ENCODE measurements around the gene KIRREL1.

Gene KIRREL1

DNA sequence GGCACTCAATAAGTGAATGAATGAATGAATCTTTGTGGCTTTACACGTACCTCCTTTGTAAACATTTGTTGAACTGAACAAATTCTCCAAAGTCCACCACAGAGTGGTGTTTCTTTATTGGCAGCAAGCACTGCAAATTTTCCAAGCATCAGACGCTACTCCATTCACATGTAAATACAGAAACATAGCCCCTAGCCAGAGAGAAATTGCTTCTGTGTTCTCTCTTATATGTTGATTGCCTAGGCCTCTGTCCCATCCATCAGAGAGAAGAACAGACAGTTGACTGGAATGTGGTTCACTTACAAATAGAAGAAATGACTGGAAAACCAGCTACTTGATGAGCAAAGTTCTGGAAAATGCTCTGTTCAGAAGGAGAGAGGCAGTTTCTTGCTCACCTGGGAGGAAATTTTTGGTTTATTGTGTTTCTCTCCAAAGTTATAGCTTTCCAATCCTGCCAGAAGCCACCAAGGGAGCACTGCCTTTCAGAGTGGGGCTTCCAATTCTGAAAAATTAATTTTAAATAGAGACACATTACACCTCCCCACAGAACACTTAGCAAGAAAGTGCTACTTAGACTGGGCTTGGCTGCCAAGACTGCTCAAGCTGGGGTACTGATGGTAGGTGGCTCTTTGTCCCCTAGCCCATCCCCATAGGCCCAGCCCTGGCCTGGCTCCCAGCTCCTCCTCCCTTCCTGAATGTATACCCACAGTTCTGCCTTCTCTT is 18.1 kb upstream of the KIRREL1 start:
- DNase-seq: no peak

DNA sequence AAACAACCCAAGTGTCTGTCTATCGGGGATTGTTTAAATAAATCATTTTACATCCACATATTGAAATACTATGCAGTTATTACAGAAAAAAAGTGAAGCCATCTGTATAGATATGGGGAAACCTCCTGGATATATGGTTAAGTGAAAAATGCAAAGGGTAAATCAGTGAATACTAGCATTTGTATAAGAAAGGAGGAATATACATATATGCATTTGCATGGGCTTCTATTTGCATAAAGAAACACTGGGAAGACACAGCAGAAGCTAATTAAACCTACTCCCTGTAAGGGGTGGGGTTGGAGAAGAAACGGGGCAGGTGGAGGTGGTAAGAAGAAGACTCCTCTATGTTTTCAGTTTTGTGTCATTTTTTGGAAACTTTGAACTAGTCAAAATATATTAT is 16.6 kb upstream of the KIRREL1 start:
- DNase-seq: no peak

DNA sequence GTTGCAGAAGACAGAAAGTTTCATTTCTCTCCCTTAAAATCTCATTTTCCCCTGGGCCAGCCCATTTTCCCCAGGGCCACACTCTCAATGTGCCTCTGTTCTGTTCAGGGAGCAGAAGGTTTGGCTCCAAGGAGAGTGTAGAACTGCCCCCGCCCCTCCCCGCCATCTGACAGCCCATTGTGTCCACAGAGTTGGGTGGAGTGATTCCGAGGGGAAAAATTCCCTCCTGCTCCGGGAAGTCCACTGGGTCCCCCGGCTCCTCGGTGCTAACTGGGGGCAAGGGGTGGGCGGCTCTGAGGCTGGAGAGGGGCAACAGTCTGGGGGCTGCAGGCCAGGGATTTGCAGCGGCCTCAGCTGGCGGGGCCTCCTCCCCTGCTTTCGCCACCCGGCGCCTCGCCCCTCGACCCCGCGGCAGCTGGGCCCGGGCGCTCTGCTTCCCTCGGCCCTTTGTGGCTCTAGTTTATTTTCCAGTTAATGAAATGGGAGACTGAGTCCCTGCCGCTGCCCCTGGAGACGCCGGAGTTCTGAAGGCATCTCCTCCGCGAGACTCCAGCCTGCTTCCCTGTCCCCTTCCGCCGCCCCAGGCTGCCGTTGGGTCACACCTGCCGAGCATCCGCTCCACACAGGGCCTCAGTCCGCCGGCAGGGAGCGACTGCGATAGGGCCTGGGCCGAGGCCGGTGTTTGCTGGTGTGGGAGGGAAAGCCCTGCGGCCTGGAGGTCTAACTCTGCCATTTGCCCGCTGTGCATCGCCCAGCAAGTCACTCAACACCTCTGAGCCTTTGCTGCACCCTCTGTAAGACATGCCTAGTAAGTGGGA is 14.7 kb upstream of the KIRREL1 start:
- DNase-seq: no peak

DNA sequence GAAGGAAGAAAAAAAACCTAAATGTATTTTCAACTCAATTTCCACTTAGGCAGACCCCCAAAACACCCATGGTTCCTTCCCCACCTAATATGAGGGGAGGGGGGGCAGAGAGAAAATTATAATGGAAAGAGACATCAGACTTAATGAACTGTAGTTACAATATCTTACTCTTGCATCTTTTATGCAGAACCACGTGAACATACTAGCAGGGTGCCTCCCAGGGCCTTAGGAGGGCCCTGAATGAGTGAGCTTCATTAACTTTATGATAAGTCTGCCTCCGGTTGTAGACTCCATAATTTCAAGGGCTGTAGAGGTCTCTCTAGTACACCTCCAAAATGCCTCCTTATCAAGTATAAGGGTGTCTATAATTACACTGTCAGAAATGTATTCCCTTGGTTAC is 11.3 kb upstream of the KIRREL1 start:
- no peak for DNase-seq

DNA sequence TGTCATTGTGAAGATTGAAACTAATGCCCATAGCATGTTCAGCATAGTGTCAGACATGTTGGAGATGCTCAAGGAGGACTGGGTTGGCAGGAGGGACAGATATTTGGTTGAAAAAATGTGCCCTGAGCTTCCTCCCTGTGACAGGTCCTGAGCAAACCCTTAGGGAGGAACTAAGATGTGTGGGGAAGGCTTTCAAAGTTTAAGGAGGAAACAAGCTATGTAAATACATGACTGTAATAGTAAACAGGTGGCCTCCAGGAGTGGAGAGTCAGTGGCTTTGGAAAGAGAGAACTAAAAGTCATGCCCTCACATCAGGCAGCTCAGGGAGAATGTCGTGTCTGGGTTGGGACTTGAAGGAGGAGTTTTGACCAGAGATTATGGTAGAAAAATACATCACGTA is 9.7 kb upstream of the KIRREL1 start:
- no peak for DNase-seq

DNA sequence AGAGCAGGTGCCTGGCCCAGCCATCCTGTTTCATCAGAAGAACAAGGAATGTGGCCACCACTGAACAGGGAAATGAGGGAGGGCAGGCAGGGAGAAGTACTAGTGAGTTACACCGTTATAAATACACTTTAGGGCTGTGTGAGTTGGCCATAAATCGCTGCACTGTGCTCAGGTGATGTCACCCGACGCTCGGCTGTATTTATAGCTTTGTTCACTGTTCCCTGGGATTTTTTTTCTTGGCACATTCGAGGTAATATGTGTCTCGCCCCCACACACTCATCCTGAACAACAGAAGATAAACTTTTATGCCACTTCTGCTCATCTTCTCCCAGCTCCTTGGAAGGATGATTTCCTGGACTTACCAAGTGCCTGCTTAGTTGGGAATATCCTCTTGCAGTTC is 9.0 kb upstream of the KIRREL1 start:
- no peak for DNase-seq

DNA sequence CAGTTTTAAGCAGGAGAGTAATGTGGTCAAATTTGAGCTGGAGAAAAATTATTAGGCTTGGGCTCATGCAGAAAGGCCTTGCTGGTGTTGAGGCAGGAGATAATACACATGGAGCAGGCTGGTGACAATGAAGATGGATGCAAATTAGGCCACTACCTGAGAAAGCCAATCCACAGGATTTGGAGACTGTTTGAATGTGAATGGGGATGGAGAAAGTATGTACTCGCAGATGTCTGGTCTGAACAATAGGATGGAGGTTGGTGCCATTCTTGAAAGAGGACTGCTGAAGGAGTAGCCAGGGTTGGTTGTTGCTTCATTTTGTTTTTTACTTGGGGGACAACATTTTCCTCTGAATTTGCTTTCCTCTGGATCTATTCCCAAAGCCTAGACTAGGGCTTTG is 8.0 kb upstream of the KIRREL1 start:
- DNase-seq: no peak

DNA sequence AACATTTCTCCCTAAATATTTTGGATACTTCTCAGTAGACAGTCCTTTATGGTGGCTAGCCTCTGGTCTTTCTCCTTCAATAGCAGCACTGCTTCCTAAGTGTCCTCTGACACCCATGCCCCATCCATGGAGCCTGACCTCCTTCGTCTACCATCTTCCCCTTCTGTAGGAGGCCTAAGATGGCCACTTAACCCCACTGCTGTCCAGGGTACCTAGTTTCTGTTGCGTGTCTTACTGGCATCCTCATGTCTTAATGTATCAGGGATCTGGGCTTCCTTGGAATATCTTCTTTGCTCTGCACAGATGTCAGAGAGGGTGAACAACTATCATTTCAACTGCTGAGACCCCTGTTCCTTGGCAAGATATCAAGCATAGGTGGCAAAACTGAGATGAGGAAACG is 5.4 kb upstream of the KIRREL1 start:
- DNase-seq: no peak

DNA sequence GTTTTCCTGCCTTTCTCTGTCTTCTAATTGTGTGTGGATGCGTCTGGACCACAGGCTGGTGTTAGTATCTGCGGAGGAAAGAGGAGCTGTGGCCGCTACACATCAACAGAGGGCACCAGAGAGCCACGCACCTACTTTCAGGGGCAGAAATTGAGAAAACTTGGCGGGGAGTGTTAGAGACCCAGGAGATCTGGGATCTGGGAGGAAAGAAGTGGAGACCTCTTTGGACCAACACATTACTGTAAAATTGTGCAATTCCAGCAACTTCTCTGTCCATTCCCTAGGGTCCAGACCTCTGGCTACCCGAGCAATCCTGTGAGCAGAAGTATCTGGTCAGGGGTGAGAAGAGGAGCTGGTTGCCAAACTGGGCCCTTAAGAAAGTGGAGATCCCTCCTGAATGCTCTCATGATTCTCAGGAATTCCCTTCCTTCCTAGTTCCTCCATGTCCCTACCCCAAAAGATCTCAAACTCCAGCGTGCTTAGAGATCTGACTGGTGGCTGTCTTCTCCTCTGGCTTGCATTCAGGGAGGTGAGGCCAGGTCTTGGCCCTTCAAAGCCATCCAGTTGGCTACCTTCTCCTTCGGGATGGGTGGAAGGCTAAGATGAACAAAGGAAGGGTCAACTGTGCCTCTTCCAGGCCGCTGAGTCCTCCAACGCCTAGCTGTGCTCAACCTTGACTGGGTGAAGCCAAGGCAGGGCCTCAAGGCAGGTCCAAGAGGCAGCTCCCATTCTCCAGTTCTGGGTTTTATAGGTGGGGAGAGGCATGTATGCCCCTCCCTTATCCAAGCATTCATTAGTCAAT is 1.2 kb upstream of the KIRREL1 start:
- DNase-seq: peak; percentile 70

DNA sequence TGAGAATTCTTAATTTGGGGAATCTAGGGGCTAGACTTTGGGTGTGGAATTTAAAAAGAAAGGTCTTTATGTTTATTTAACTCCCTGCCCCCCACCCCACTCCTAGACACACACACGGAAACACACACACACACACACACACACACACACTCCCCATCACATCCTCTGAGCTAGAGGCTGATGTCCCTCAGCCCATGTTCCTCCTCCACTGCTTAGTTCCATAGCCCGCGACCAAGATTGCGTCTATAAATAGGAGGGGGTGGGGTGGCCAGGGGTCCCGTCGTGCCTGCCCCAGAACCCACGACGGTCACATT is 655 bp upstream of the KIRREL1 start:
- no peak for DNase-seq

DNA sequence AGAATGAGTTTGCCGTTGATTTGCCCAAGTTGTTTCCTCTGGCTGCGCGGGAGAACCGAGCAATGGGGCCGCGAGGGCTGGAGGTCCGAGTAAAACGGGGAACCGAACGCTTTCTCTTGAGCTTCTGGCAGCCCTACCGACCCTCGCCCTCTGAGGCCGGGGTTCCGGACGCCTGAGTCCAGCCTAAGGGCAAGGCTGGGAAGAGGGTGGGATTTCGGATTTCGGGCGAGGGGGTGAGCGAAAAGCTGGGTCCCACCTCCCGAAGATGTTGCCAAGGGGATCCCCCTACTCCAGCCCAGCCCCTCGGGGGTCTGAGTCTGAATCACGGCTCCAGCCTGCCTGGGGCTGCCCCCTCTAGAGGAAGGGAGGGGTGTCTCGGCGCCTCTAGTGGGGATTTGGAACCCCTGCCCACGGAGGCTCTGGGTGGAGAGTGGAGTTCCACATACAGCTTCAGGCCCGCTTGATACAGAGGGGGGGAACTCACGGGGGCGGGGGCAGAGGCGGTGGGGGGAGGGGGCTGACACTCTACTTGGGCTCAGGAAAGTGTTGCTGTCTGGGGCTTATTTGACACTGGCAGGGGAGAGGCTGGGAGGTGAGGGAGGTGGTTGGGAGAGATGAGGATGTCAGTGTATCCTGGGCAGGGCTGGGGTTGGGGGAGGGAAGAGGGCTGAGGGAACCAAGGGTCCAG is 617 bp downstream of the KIRREL1 start:
- no peak for DNase-seq

DNA sequence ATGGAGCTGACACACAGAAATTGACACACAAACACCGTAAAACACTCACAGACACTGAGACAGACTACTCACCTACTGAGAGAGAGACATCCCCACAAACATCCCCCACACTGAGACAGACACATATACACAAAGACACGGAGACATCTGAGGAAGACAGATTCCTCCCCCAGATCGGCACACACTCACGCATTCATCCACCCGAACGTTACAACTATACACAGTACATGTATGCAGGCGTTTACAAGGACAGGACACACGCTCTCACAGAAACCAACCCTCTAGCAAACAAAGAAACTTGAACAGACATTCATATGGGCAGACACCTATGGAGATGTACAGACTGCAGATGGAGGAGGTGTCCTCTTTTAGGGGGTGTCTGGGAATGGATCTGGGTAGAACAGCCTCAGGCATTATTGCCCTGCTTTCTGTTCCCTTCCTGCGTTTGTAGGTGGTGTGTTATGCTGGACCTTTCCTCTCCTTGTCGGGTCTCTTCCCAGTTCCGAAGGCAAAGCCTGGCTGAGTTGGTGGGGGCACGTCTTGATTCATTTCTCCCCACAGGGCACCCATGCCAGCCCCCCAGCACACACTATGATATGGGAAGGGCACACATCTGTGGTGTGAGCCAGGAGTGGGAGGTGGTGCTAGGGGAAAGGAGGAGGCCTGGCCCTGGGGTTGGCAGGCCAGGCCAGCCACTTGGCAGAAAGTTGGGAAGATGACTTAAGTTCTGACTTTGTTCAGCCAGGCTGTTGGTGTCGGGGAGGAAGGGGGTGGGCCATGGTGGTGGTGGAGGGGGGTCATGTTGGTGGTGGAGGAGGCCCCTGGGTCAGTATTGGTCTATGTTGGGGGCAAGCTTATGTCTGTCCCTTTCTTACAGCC is 1.5 kb downstream of the KIRREL1 start:
- DNase-seq: no peak

DNA sequence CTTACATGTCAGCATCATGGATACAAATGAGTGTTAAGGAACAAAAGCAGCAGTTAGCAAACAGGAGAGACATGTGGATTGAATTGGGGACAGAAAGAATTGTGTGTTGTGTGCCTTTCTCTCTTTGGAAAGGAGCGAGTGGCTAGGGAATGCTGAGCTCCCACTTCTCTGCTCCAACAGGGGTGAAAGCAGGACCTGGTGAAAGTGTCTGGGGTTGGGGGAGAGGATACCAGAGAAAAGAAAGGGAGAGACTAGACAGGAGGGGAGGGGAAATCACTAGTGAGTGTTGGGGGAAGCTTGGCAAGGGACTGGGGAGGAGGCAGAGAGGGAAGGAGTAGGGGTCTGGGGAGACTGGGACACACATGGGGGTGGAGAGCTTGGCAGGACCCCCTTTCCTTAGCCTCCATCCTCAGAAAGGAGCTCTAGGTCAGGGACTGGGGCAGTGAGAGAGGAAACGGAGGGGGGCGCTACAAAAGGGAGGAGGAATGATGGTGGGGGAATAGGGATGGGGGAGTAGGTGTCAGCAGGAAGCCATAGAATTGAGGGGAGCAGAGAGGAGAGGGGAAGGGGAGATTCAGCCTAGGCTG is 2.2 kb downstream of the KIRREL1 start:
- DNase-seq: no peak

DNA sequence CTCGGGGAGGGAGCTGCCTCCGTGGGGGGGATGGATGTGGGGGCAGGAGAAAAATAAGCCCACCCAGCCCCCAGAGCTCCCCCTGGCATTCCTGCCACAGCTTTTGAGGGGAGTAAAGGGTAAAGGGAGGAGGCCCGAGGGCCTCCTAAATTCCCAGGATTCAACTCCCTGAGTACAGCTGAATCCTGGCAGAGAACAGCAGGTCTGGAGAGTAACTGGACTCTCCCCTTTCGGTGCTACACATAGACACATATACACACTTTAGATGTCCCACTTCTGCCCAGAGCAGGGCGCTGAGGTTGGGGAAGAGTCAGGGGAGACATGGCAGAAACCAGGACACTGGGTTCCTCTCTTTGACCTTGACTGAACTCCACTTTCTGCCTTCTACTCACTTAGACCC is 3.0 kb downstream of the KIRREL1 start:
- no peak for DNase-seq

DNA sequence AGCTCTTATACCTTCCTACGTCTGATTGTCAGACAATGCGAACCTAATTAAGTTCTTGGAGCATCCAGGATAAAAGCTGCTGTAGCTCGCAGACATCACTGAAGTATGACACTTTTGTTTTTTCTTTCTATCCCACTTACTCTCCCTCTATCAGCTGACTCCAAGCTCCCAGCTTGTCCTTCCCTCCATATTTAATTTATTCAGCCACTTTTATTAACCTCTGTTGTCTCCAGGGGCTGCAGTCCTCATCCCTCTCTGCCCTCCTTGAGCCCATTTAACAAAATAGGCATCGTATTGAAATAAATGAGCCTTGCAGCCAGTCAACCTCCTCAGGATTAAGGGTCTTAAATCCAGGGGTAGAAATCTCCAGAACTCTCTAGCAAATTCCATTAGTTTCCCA is 7.1 kb downstream of the KIRREL1 start:
- no peak for DNase-seq

DNA sequence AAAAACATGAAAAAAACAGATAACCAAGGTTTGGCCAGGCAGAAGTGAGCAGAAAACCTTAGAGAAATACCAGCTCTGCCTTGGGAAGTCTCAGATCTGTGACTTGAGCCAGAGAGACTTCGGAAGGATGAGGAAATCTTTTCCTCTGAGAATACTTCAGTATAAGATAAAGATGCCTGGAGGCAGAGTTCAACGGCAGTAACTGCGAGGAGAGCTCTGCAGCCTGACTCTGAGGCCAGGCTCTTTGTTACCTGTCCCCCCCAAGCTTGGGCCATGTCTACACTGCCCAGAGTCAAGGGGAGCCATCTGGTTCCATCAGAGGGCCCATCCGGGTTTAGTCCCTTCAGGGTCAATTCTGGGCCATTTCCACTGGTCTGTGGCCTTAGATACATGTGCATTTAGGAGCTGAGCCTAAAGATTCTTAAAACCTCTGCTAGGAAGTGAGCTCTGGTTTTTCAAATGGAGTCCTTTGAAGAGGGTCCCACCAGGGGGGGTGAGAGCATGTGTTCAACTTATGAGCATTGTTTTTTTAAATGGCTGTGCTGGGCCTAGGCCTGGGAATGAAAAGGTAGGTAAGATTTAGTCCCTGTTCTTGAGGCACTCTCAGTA is 8.7 kb downstream of the KIRREL1 start:
- no peak for DNase-seq

DNA sequence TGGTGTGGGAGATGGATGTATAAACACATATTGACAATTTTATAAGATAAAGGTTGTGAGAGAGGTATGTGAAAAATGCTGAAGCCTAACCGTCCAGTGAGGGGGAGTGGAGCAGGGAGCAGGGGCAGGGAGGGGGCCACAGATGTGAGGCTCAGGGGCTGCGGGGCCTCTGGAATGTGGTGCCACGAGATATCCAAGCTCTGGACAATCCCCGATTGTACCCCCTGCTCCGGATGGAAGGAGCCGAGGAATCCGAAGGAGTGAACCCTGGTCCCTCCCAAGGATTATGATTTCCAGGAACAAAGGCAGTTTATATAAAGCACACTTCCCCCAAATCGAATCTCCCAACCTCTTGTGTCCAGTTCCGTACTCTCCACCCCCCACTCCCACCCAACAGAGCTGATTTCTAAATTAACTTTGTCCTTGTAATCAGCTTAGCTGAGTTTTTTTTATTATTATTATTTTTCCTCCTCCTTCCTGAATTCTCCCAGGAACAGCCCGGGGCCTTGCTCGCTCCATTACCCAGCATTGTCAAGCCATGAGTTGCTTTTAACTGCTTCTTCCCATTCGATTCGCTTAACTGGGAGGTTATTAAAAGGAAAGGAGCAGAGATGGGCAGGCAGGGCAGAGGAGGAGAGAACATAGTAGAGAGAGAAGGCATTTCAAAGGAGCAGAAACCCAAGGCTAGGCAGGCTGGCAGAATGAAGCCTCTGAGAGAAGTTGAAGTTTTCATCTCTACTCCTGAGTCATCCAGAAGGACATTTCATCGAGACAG is 9.4 kb downstream of the KIRREL1 start:
- peak; percentile 44 for DNase-seq

DNA sequence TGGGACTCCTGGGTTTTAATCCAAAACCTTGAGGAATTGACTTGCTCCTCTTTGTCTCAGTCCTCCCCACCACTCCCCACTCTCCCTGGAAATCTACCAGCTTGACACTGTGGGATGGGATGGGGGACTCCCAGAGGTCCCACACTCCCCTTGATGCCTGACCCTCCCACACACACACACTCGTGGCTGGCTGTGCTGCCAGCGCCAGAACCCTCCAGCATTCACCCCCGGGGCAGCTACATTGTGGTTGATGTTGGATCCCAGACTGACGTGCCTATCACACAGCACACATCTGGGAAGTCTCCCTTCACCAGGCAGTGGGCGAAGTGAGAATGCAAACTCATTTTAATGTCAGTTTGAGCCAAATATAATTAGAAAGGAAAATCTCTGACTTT is 10.0 kb downstream of the KIRREL1 start:
- no peak for DNase-seq

DNA sequence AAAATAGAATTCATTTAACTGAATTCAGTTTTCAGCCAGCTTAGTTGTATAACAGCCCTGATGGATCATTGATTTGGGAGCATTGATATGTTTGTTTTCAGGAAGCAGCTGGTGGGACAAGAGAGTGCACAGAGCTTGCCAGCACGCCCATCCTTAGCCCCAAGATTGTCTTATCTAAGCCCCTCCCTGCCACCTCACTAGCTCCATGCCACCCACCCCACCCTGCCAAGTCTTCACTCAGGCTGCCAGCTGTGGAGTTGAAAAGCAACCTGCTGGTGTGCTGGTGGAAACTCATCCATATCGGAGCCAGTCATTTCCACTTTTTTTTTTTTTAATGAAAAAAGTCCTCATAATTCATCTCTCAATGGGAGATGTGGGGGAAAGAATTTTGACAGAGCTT is 11.8 kb downstream of the KIRREL1 start:
- no peak for DNase-seq

DNA sequence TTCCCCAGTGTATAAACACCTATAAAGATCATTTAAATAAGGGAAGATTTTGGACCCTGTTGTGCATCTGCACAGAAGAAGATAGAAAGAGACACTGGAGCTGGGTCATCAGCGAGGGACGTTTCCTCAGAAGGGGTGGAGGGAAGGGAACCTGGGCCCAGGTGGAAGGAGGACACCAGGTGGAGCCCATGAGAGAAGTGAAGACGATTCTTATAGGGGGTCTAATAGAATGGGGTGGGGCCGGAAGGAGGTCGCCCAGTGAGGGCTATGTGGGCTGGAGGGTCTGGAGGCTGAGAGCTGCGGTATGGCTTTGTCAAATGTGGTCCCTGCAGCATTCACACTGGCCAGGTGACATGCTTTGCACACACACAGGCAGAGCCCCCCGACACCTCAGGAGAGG is 13.7 kb downstream of the KIRREL1 start:
- DNase-seq: no peak

Measured in fibroblast of upper back skin (primary cell).